Skeletal muscle tissue (tissue), 4 donors: Measurements from ENCODE around the gene CIROP. TPM values are rescaled to one million over a fixed set of nuclear protein-coding genes. Genes with fewer than 3 reads are reported as not detected.

Source experiments
- H3K27ac ChIP-seq: one replicate; pipeline ENCODE4 v1.7.0; 2013; ENCODE audit warnings: mild to moderate bottlenecking, low read depth, low read length, inconsistent platforms
- H3K27me3 ChIP-seq, 3 donors: one replicate each; pipeline ENCODE4 v1.7.0; 2013; ENCODE audit warnings: low read length in 3 of 3; ENCODE audit not compliant: control insufficient read depth in 3 of 3, insufficient read depth in 3 of 3
- H3K36me3 ChIP-seq, 3 donors: one replicate each; pipeline ENCODE4 v1.7.0; 2013; ENCODE audit warnings: low read length in 3 of 3; ENCODE audit not compliant: control insufficient read depth in 3 of 3, insufficient read depth in 3 of 3
- H3K4me1 ChIP-seq, 3 donors: one replicate each; pipeline ENCODE4 v1.7.0; 2013; ENCODE audit warnings: low read length in 3 of 3, mild to moderate bottlenecking in 3 of 3; ENCODE audit not compliant: control insufficient read depth in 3 of 3, insufficient read depth in 3 of 3
- H3K4me3 ChIP-seq, 3 donors: one replicate each; pipeline ENCODE4 v1.7.0; 2013; ENCODE audit warnings: low read length in 3 of 3
- H3K9ac ChIP-seq, 3 donors: one replicate each; pipeline ENCODE4 v1.7.0; 2013; ENCODE audit warnings: low read length in 3 of 3, mild to moderate bottlenecking in 3 of 3, moderate library complexity in 2 of 3, low read depth in 1 of 3
- H3K9me3 ChIP-seq, 3 donors: one replicate each; pipeline ENCODE4 v1.7.0; 2013; ENCODE audit warnings: low read length in 3 of 3; ENCODE audit not compliant: control insufficient read depth in 3 of 3
- total RNA-seq: library from RNA; depleted of rRNA; stranded (reverse); fragments of >200 nt; gene quantifications from one replicate; pipeline ENCODE4 v1.2.3, GENCODE V29; 2014
- donor health status: Osteomylitis.

CIROP gene
- total RNA-seq, 1 donor from 2014 or later: not detected

DNA sequence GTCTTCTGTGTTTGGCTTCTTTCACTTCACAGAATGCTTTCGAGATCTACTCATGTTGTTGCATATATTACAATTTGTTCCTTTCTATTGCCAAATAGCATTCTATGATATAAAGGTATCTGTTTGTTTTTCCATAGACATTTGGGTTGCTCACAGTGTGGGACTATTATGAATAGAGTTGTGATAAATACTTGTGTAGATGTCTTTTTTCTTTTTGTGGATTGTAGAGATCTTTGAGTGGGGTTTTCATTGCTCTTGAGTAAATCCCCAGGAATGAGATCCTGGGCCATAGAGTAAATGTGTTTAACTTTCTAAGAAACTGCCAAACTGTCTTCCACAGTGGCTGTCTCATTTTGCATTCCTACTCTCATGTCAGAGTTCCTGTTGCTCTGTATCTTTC is 39.1 kb upstream of the CIROP start:
- H3K4me3 ChIP-seq: no peak overlapping the region
- H3K36me3 ChIP-seq: peaks cover 15 to 29% (median 21%) of the 10 kb centered on the region in 3 donors
- H3K27me3 ChIP-seq: no peaks in the 10 kb centered on the region
- no peak overlapping the region for H3K27ac ChIP-seq
- H3K9ac ChIP-seq: no peak overlapping the region
- no peaks in the 10 kb centered on the region for H3K9me3 ChIP-seq
- H3K4me1 ChIP-seq: peaks cover 40 to 55% (median 43%) of the 10 kb centered on the region in 3 donors

DNA sequence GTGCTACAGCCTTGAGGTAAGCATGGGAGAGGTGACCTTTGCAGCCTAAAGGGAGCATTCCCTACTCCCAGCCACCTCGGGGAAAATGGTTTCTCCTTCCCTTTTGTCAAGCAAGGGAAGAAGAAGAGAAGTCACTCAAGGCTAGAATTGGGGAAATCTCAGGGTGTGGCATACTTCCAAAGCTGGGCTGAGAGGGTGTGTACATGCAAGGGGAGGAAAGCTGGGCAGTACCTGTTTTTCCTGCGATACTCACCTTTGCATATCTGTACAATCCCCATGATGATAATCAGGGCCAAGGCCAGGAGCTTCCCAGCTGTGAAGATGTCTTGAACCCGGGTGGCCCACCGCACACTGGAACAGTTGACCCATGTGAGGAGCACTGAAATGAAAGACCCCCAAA is 38.0 kb upstream of the CIROP start:
- peaks cover 38 to 49% (median 39%) of the 10 kb centered on the region in 3 donors for H3K4me1 ChIP-seq

DNA sequence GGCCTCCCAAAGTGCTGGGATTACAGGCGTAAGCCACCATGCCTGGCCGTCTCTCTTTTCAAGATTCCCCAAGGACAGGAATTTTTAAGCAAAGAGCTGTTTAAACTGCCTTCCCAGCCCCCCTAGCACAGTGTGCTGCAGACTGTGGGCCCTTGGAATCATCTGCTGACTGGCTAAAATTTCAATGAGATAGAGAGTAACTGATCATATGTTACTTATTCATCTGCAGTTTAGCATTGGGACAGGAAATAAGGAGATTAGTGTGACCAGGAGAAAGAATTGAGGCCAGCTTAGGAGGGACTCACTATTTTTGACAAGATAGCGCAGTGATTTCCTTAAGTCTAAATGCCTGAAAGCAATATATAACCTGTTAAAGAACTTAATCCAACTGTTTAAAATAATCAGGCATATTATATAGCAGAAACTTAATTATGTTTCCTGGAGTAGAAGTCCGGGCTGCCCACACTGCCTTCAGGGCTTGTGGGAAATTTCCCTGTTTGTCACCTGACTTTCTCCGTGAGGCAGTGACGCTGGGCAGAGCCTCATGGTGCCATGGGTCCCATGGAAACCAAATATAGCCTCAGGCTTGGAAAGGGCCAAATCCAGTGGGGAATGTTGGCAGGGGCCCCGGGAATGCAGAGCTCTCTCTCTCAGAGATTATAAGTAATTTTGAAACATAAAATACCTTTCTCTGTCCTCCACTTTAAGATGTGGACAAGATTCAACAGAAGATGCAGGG is 37.1 kb upstream of the CIROP start:
- H3K9ac ChIP-seq: no peak overlapping the region
- H3K27ac ChIP-seq: peak overlapping the region; percentile 55
- no peaks in the 10 kb centered on the region for H3K9me3 ChIP-seq
- no peaks in the 10 kb centered on the region for H3K27me3 ChIP-seq
- H3K4me3 ChIP-seq: peak overlapping the region in 1 of 3 donors; percentile 4
- peaks cover 29 to 44% (median 33%) of the 10 kb centered on the region in 3 donors for H3K4me1 ChIP-seq
- peaks cover 26 to 48% (median 38%) of the 10 kb centered on the region in 3 donors for H3K36me3 ChIP-seq

More for the DNA sequence above, 38.0 kb upstream of the CIROP start:
- Histone ChIP-seq H3K27ac (peak overlapping the region; percentile 28), H3K9me3 (no peaks in the 10 kb centered on the region), H3K36me3 (peaks cover 19 to 39% (median 29%) of the 10 kb centered on the region in 3 donors), H3K9ac (peak overlapping the region in 1 of 3 donors; percentile 18), H3K27me3 (no peaks in the 10 kb centered on the region), H3K4me3 (no peak overlapping the region)

DNA sequence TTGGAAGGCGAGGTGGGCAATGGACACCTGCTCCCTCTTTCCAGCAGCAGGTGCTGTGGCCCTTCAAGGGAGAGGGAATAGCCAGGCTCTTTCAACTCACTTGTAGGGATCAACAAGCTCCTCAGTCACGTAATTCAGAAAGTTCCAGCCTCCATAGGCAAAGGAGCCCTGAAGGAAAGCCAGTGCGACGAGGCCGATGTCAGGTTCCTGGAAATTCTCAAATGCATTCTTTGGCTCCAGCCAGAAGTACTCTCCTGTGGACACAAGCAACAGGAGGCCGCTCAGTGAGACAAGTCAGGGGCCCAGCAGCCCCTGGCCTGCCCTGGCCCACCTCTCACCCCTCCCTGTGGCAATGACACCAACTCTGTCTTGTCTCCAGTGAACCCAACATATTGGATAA is 35.6 kb upstream of the CIROP start:
- H3K4me1 ChIP-seq: peaks cover 15 to 30% (median 19%) of the 10 kb centered on the region in 3 donors
- no peaks in the 10 kb centered on the region for H3K9me3 ChIP-seq
- H3K9ac ChIP-seq: no peak overlapping the region
- no peaks in the 10 kb centered on the region for H3K27me3 ChIP-seq
- H3K4me3 ChIP-seq: no peak overlapping the region
- peaks cover 37 to 60% (median 49%) of the 10 kb centered on the region in 3 donors for H3K36me3 ChIP-seq
- H3K27ac ChIP-seq: no peak overlapping the region

DNA sequence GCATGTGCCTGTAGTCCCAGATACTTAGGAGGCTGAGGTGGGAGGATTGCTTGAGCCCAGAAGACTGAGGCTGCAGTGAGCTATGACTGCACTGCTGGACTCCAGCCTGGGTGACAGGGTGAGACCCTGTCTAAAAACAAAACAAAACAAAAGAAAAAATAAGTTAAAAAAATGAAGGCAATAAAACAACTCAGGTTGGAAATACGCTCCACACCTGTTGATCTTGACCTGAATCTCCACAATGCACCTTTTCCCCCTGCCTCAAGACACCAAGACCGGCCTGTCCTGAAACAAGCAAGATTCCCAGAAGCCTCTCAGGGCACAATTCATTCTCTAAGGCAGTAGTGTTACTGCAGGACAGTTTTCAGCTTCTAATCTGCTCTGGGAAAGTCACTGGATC is 35.1 kb upstream of the CIROP start:
- no peak overlapping the region for H3K9ac ChIP-seq
- H3K9me3 ChIP-seq: no peaks in the 10 kb centered on the region
- H3K27me3 ChIP-seq: no peaks in the 10 kb centered on the region
- H3K36me3 ChIP-seq: peaks cover 37 to 60% (median 49%) of the 10 kb centered on the region in 3 donors
- H3K27ac ChIP-seq: no peak overlapping the region
- peaks cover 15 to 30% (median 19%) of the 10 kb centered on the region in 3 donors for H3K4me1 ChIP-seq
- no peak overlapping the region for H3K4me3 ChIP-seq

DNA sequence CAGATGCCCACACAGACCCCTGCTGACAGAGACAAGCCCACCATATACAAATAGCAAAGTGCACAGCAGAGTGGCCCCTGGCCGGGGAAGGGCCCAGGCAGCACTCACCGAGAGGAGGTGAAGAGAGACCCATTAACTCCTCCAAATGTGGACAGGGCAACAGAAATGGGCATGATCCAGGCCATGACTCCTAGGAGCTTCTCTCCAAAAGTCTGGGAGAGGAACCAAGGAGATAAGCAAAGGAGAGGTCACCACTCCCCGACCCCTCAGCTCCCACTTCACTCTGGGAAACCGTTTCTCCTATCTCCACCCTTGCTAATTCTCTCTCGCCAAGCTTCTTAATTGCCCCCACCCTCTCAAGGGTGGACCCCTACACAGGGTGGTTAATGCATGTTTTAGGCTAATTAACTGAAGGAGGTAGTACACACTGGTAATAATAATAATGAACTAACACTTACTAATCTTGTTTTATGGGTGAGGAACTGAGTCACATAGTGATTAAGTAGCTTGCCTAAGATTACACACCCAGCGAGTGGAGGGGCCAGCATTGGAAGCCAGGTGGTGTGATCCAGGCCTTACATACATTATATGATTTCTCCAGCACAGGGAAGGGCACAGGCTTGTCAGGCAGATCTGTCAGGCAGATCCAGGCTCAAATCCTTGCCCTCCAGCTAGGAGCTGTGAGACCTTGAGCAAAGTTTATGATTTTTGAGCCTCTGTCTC is 33.2 kb upstream of the CIROP start:
- H3K9me3 ChIP-seq: no peaks in the 10 kb centered on the region
- no peak overlapping the region for H3K27ac ChIP-seq
- H3K27me3 ChIP-seq: no peaks in the 10 kb centered on the region
- H3K4me1 ChIP-seq: peaks cover 8 to 18% (median 9%) of the 10 kb centered on the region in 3 donors
- peak overlapping the region in 2 of 3 donors; percentile 33 to 40 for H3K9ac ChIP-seq
- no peak overlapping the region for H3K4me3 ChIP-seq
- peaks cover 40 to 55% (median 48%) of the 10 kb centered on the region in 3 donors for H3K36me3 ChIP-seq

DNA sequence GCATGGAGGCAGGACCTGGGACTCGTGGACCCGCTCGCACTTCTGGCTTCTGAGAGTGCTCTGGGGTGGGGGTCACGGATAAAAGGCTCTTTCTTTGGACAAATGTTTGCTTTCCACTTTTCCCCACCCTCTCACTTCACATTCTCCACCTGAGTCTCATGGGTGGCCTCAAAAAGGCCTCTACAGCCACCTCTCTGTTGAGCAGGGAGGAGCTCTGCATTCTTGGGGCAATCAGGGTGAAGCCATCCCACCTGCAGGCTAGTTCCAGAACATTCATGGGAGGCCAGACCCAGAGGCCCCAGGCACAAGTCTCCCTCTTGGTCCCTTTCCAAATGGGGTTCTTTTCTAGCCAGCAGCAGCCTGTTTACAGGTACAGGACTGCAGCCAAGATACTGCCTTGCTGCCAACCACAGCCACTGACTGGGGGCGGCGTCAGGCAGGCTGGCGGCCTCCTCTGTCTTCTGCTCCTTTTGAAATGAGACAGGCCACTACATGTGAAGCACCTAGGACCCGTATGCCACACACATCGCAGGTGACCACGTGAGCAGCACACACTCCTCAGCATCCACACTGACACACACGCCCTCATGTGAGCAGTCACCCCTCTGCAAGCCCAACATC is 32.5 kb upstream of the CIROP start:
- Histone ChIP-seq H3K27me3 (no peaks in the 10 kb centered on the region), H3K9me3 (no peaks in the 10 kb centered on the region), H3K27ac (no peak overlapping the region)

DNA sequence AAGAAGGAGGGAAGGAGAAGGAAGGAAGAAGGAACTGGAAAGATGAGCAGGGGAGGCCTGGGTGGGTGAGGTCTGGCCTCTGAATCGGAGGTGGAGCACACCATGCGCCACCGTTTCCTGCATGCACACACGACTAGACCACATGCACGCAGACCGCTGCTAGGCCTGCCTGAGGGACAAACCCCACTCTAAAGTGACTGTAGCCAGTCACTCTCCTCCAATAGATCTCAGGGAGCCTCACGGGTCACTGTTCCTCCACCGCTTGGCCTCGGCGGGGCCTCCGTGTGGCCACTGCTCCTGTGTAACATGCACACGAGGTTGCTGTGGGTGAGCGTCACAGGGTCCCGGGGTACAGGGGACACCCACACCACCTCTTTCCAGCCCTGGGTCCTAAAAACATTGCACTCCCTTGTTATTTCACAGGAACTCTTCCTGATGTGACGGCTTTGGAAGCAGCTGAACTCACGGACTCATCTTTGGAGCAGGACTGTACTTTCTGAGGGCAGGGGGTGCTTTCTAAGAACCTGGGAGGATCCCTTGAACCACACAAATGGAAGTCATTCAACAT is 31.9 kb upstream of the CIROP start:
- H3K27ac ChIP-seq: no peak overlapping the region
- H3K36me3 ChIP-seq: peaks cover 40 to 53% (median 46%) of the 10 kb centered on the region in 3 donors

More for the DNA sequence above, 32.5 kb upstream of the CIROP start:
- Histone ChIP-seq H3K4me3 (no peak overlapping the region), H3K9ac (peak overlapping the region in 2 of 3 donors; percentile 33 to 40), H3K4me1 (peaks cover 5 to 12% (median 5%) of the 10 kb centered on the region in 3 donors), H3K36me3 (peaks cover 40 to 51% (median 44%) of the 10 kb centered on the region in 3 donors)

DNA sequence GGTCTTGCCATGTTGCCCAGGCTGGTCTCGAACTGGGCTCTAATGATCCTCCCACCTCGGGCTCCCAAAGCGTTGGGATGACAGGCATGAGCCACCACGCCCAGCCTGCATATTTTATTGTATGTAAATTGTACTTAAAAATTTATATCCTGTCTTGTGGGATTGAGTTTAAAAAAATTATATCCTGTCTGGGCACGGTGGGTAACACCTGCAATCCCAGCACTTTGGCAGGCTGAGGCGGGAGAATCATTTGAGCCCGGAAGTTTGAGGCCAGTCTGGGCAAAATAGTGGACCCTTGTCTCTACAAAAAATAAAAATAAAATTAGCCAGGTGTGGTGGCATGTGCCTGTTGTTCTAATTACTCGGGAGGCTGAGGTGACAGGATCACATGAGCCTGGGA is 28.2 kb upstream of the CIROP start:
- Histone ChIP-seq H3K27me3 (no peaks in the 10 kb centered on the region), H3K4me3 (no peak overlapping the region), H3K36me3 (peaks cover 45 to 61% (median 48%) of the 10 kb centered on the region in 3 donors), H3K4me1 (peaks cover 0 to 4% (median 0%) of the 10 kb centered on the region in 3 donors), H3K9me3 (no peaks in the 10 kb centered on the region), H3K27ac (no peak overlapping the region), H3K9ac (no peak overlapping the region)

More for the DNA sequence above, 31.9 kb upstream of the CIROP start:
- H3K4me1 ChIP-seq: peaks cover under 1 to 6% (median under 1%) of the 10 kb centered on the region in 3 donors
- H3K9ac ChIP-seq: no peak overlapping the region
- H3K27me3 ChIP-seq: no peaks in the 10 kb centered on the region
- no peaks in the 10 kb centered on the region for H3K9me3 ChIP-seq
- H3K4me3 ChIP-seq: no peak overlapping the region
